HCT116 (cell line): ENCODE data around the gene PRKN. TPM values are rescaled to one million over a fixed set of nuclear protein-coding genes. Genes with fewer than 3 reads are reported as not detected.

Experiments
- ATAC-seq: fragments of 200-7000 bp; cut with Tn5 transposase; 2 replicates; pipeline ENCODE4 v1.9.1; 2020; ENCODE audit warnings: mild to moderate bottlenecking, moderate library complexity
- BruUV-seq: library from RNA; stranded (reverse); fragments of 400-500 nt; replicated peaks from 2 replicates; lab custom pipeline; 2021; lab: Mats Ljungman, UMichigan
- CTCF ChIA-PET: fragments of 300-600 bp; sonication (Branson Sonifier 250); formaldehyde crosslinking; loops from one replicate; lab custom pipeline; 2021; ENCODE audit warnings: antibody characterized with exemption; lab: Charles Lee
- POLR2A ChIA-PET: fragments of 300-600, 350-600 bp; sonication (Branson Sonifier 250); formaldehyde crosslinking; loops from one replicate; lab custom pipeline; 2021; ENCODE audit warnings: antibody characterized with exemption; lab: Charles Lee
- RAD21 ChIA-PET, 2 experiments: fragments of 300-600 bp; sonication (Branson Sonifier 250); formaldehyde crosslinking; loops; one replicate each; lab custom pipeline; 2023; ENCODE audit warnings: low total read pairs in 2 of 2; ENCODE audit not compliant: uncharacterized antibody in 2 of 2, unreplicated experiment in 2 of 2, low non-redundant PET in 1 of 2; lab: Charles Lee
- DNase-seq: peaks from one replicate; pipeline ENCODE4 v3.0.0-alpha.2; 2010; ENCODE audit warnings: low read depth, low spot score
- H2AFZ ChIP-seq: fragments of 200-600 bp; shearing (Covaris generic), sonication (generic); 2 replicates; pipeline ENCODE4 v1.6.1; 2017; ENCODE audit warnings: low read depth, mixed run types, mixed read lengths, antibody characterized with exemption, low read length; ENCODE audit not compliant: poor library complexity, severe bottlenecking
- H3K27ac ChIP-seq: 2 replicates; pipeline ENCODE4 v1.5.1; 2012; ENCODE audit warnings: low read depth, low read length
- H3K27me3 ChIP-seq: fragments of 200-600 bp; sonication (generic); 2 replicates; pipeline ENCODE4 v1.6.1; 2016; ENCODE audit warnings: mixed run types, low read length, mixed read lengths; ENCODE audit not compliant: insufficient read depth
- H3K36me3 ChIP-seq, 2 experiments: fragments of 200-500 bp in 1 of 2; fragments of 200-600 bp in 1 of 2; sonication (Bioruptor generic) in 1 of 2; sonication (generic) in 1 of 2; 2 replicates each; pipeline versions ENCODE4 v1.5.1 to v1.6.1; 2014 to 2016; ENCODE audit warnings: low read length in 2 of 2, inconsistent platforms in 1 of 2, mixed read lengths in 1 of 2, mixed run types in 1 of 2; ENCODE audit not compliant: insufficient read depth in 2 of 2, control insufficient read depth in 1 of 2
- H3K4me1 ChIP-seq, 2 experiments: fragments of 200-600 bp in 1 of 2; sonication (generic) in 1 of 2; 2 replicates each; pipeline versions ENCODE4 v1.5.1 to v1.6.1; 2012 to 2017; ENCODE audit warnings: low read length in 2 of 2, inconsistent platforms in 1 of 2, mild to moderate bottlenecking in 1 of 2, mixed read lengths in 1 of 2, mixed run types in 1 of 2, moderate library complexity in 1 of 2; ENCODE audit not compliant: insufficient read depth in 2 of 2, control insufficient read depth in 1 of 2
- H3K4me2 ChIP-seq: fragments of 200-600 bp; sonication (generic); 2 replicates; pipeline ENCODE4 v1.6.1; 2017; ENCODE audit warnings: mixed run types, low read length, mixed read lengths
- H3K4me3 ChIP-seq, 2 experiments: fragments of 200-600 bp in 1 of 2; sonication (generic) in 1 of 2; replicated peaks in 1 of 2; 2 replicates each; pipeline ENCODE4 v1.5.1; 2011 to 2016; ENCODE audit warnings: low read length in 2 of 2, control low read depth in 1 of 2, low read depth in 1 of 2, mild to moderate bottlenecking in 1 of 2, mixed read lengths in 1 of 2, mixed run types in 1 of 2
- H3K79me2 ChIP-seq: fragments of 200-600 bp; sonication (generic); 2 replicates; pipeline ENCODE4 v1.6.1; 2017; ENCODE audit warnings: mild to moderate bottlenecking, mixed run types, low read length, moderate library complexity, mixed read lengths; ENCODE audit not compliant: insufficient read depth
- H3K9ac ChIP-seq: fragments of 200-600 bp; sonication (generic); 2 replicates; pipeline ENCODE4 v1.6.1; 2016; ENCODE audit warnings: low read length, mixed read lengths
- H3K9me2 ChIP-seq: fragments of 200-600 bp; sonication (generic), shearing (Covaris generic); 2 replicates; pipeline ENCODE4 v1.6.1; 2017; ENCODE audit warnings: mixed run types, mild to moderate bottlenecking, moderate library complexity; ENCODE audit not compliant: insufficient read depth
- H3K9me3 ChIP-seq, 2 experiments: fragments of 200-500 bp in 1 of 2; fragments of 200-600 bp in 1 of 2; sonication (Bioruptor generic) in 1 of 2; sonication (generic) in 1 of 2; 2 replicates each; pipeline ENCODE4 v1.6.1; 2014 to 2017; ENCODE audit warnings: low read length in 2 of 2, mixed read lengths in 2 of 2, inconsistent platforms in 1 of 2, low read depth in 1 of 2, mild to moderate bottlenecking in 1 of 2, mixed run types in 1 of 2, moderate library complexity in 1 of 2; ENCODE audit not compliant: control insufficient read depth in 1 of 2, insufficient read depth in 1 of 2
- H4K20me1 ChIP-seq: fragments of 200-600 bp; sonication (generic), shearing (Covaris generic); 2 replicates; pipeline ENCODE4 v1.6.1; 2017; ENCODE audit warnings: mixed run types, mild to moderate bottlenecking, moderate library complexity; ENCODE audit not compliant: insufficient read depth
- CBX3 ChIP-seq: IDR thresholded peaks from 2 replicates; pipeline ENCODE4 v1.6.1; 2012; ENCODE audit warnings: low read depth
- CEBPB ChIP-seq: IDR thresholded peaks from 2 replicates; pipeline ENCODE4 v1.6.1; 2012; ENCODE audit warnings: low read depth
- EGR1 ChIP-seq: IDR thresholded peaks from 2 replicates; pipeline ENCODE4 v1.6.1; 2012; ENCODE audit warnings: low read depth
- ELF1 ChIP-seq: IDR thresholded peaks from 2 replicates; pipeline ENCODE4 v1.6.1; 2012; ENCODE audit warnings: low read depth, borderline replicate concordance
- EZH2 ChIP-seq: fragments of 200-600 bp; sonication (generic); IDR thresholded peaks from 2 replicates; pipeline ENCODE4 v1.6.1; 2017; ENCODE audit warnings: antibody characterized with exemption, mixed run types
- FOSL1 ChIP-seq: IDR thresholded peaks from 2 replicates; pipeline ENCODE4 v1.6.1; 2012; ENCODE audit warnings: low read depth
- JUND ChIP-seq: IDR thresholded peaks from 2 replicates; pipeline ENCODE4 v1.6.1; 2012
- POLR2A ChIP-seq: IDR thresholded peaks from 2 replicates; pipeline ENCODE4 v1.7.0; 2011; ENCODE audit warnings: borderline replicate concordance; ENCODE audit not compliant: insufficient read depth, insufficient read length; ENCODE audit errors: extremely low read depth
- SIN3A ChIP-seq: IDR thresholded peaks from 2 replicates; pipeline ENCODE4 v1.6.1; 2012; ENCODE audit warnings: low read depth
- SRF ChIP-seq: IDR thresholded peaks from 2 replicates; pipeline ENCODE4 v1.6.1; 2012; ENCODE audit warnings: low read depth
- YY1 ChIP-seq: IDR thresholded peaks from 2 replicates; pipeline ENCODE4 v1.6.1; 2011; ENCODE audit warnings: low read length, low read depth, moderate library complexity, mild to moderate bottlenecking; ENCODE audit not compliant: insufficient replicate concordance; ENCODE audit errors: extremely low read depth
- ZFX ChIP-seq: fragments of 450-650 bp; IDR thresholded peaks from 2 replicates; pipeline ENCODE4 v1.6.1; 2017
- ZNF274 ChIP-seq: fragments of 200-500 bp; sonication (Bioruptor generic); IDR thresholded peaks from 2 replicates; pipeline ENCODE4 v1.6.1; 2014; ENCODE audit warnings: mild to moderate bottlenecking, low read depth, low read length, inconsistent platforms
- intact Hi-C: fragments of 100-400 bp; cut with micrococcal nuclease; formaldehyde crosslinking; loops from 2 replicates; pipeline ENCODE4 v1.10.0; 2022
- total RNA-seq: library from RNA; stranded (reverse); gene quantifications from one replicate; pipeline ENCODE4 v1.2.1, GENCODE V29; 2021; ENCODE audit not compliant: unreplicated experiment
- TF ChIP-seq, protein P1 (sequence below): IDR thresholded peaks from 2 replicates; pipeline ENCODE4 v1.6.1; 2011; ENCODE audit warnings: mild to moderate bottlenecking, low read length, moderate library complexity; ENCODE audit not compliant: insufficient replicate concordance; ENCODE audit errors: extremely low read depth
- TF ChIP-seq, protein P2 (sequence below): IDR thresholded peaks from 2 replicates; pipeline ENCODE4 v1.6.1; 2012
- TF ChIP-seq, protein P3 (sequence below): IDR thresholded peaks from 2 replicates; pipeline ENCODE4 v1.6.1; 2012; ENCODE audit warnings: low read depth
- TF ChIP-seq, protein P4 (sequence below): IDR thresholded peaks from 2 replicates; pipeline ENCODE4 v1.6.1; 2012

Gene PRKN
- total RNA-seq, 1 experiment from 2014 or later = 2.6 TPM

DNA sequence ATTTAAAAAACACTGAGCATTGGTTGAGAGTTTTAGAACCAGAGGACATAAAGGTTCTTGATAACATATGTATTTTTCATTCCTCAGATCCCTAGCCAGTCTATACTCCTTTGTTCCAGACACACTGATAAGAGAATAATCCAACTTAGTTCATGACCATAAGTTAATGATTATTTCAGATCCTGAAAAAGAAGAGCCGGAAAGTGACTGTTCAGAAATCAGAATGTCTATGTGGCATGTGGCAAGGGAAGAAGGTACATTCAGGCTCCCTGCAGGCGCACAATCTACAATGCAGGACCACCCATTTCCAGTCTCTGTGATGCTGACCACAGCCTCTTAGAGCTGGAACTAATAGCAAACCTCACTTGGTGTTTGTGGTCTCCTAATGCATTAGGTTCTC lies 787.0 kb downstream of the PRKN start (continued):
- TF ChIP-seq, protein P1, sequence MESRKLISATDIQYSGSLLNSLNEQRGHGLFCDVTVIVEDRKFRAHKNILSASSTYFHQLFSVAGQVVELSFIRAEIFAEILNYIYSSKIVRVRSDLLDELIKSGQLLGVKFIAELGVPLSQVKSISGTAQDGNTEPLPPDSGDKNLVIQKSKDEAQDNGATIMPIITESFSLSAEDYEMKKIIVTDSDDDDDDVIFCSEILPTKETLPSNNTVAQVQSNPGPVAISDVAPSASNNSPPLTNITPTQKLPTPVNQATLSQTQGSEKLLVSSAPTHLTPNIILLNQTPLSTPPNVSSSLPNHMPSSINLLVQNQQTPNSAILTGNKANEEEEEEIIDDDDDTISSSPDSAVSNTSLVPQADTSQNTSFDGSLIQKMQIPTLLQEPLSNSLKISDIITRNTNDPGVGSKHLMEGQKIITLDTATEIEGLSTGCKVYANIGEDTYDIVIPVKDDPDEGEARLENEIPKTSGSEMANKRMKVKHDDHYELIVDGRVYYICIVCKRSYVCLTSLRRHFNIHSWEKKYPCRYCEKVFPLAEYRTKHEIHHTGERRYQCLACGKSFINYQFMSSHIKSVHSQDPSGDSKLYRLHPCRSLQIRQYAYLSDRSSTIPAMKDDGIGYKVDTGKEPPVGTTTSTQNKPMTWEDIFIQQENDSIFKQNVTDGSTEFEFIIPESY = no peak
- TF ChIP-seq ZFX (no peak), JUND (no peak), CBX3 (no peak), SRF (no peak), SIN3A (no peak)
- TF ChIP-seq, protein P2, sequence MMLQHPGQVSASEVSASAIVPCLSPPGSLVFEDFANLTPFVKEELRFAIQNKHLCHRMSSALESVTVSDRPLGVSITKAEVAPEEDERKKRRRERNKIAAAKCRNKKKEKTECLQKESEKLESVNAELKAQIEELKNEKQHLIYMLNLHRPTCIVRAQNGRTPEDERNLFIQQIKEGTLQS = no peak
- TF ChIP-seq, protein P3, sequence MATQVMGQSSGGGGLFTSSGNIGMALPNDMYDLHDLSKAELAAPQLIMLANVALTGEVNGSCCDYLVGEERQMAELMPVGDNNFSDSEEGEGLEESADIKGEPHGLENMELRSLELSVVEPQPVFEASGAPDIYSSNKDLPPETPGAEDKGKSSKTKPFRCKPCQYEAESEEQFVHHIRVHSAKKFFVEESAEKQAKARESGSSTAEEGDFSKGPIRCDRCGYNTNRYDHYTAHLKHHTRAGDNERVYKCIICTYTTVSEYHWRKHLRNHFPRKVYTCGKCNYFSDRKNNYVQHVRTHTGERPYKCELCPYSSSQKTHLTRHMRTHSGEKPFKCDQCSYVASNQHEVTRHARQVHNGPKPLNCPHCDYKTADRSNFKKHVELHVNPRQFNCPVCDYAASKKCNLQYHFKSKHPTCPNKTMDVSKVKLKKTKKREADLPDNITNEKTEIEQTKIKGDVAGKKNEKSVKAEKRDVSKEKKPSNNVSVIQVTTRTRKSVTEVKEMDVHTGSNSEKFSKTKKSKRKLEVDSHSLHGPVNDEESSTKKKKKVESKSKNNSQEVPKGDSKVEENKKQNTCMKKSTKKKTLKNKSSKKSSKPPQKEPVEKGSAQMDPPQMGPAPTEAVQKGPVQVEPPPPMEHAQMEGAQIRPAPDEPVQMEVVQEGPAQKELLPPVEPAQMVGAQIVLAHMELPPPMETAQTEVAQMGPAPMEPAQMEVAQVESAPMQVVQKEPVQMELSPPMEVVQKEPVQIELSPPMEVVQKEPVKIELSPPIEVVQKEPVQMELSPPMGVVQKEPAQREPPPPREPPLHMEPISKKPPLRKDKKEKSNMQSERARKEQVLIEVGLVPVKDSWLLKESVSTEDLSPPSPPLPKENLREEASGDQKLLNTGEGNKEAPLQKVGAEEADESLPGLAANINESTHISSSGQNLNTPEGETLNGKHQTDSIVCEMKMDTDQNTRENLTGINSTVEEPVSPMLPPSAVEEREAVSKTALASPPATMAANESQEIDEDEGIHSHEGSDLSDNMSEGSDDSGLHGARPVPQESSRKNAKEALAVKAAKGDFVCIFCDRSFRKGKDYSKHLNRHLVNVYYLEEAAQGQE = no peak

DNA sequence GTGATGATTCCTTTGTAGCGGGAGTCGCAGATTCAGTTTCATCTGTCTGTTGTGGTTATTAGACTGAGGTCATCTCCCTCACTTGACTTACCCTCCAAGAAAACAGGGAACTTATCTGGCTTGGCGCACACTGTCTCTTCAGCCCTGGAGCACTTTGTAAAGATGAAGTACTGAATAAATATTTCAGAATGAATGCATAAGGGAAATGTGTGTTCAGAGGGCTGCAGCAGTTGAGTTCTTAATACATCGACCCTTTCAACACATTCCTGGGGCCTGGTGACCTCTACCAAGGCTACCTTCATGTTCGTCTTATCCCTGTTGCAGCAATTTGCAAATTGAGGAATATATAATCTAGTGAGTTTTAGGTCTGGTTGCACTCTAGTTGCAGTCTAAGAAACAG lies 801.2 kb downstream of the PRKN start:
- POLR2A ChIA-PET = no interaction called here
- Histone ChIP-seq H3K79me2 (no peaks in the 10 kb centered on the region), H3K36me3 (no peaks in the 10 kb centered on the region), H3K4me2 (no peak overlapping the region), H3K9me3 (no peaks in the 10 kb centered on the region), H3K4me1 (peaks cover 6 to 10% of the 10 kb centered on the region in 2 experiments), H3K27me3 (no peaks in the 10 kb centered on the region), H3K9ac (no peak overlapping the region), H3K27ac (no peak overlapping the region), H4K20me1 (no peaks in the 10 kb centered on the region), H2AFZ (no peak overlapping the region), H3K4me3 (no peak overlapping the region), H3K9me2 (no peaks in the 10 kb centered on the region)
- intact Hi-C loops = no loop called here
- BruUV-seq = no TSS peak
- ATAC-seq (no peak), DNase-seq (no peak)
- CTCF ChIA-PET = no interaction called here
- RAD21 ChIA-PET = no interaction called here
- no peak for TF ChIP-seq SRF
- no peak for TF ChIP-seq ELF1
- TF ChIP-seq SIN3A = no peak
- TF ChIP-seq ZNF274 = no peak
- no peak for TF ChIP-seq CEBPB
- TF ChIP-seq, protein P3 = no peak
- no peak for TF ChIP-seq YY1
- TF ChIP-seq EZH2 = no peak
- TF ChIP-seq FOSL1 = no peak
- no peak for TF ChIP-seq EGR1
- TF ChIP-seq CBX3 = no peak
- TF ChIP-seq, protein P4, sequence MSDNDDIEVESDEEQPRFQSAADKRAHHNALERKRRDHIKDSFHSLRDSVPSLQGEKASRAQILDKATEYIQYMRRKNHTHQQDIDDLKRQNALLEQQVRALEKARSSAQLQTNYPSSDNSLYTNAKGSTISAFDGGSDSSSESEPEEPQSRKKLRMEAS = no peak
- TF ChIP-seq POLR2A = no peak
